ENCODE data around the gene KIF19. TPM values are rescaled to one million over a fixed set of nuclear protein-coding genes. Genes with fewer than 3 reads are reported as not detected.
A peak's percentile ranks its signal among the peaks of the same experiment; 100 is the strongest.

KIF19 gene
- total and polyA plus RNA-seq, 5 donors: 0.14 to 0.88 (median 0.25) TPM

DNA sequence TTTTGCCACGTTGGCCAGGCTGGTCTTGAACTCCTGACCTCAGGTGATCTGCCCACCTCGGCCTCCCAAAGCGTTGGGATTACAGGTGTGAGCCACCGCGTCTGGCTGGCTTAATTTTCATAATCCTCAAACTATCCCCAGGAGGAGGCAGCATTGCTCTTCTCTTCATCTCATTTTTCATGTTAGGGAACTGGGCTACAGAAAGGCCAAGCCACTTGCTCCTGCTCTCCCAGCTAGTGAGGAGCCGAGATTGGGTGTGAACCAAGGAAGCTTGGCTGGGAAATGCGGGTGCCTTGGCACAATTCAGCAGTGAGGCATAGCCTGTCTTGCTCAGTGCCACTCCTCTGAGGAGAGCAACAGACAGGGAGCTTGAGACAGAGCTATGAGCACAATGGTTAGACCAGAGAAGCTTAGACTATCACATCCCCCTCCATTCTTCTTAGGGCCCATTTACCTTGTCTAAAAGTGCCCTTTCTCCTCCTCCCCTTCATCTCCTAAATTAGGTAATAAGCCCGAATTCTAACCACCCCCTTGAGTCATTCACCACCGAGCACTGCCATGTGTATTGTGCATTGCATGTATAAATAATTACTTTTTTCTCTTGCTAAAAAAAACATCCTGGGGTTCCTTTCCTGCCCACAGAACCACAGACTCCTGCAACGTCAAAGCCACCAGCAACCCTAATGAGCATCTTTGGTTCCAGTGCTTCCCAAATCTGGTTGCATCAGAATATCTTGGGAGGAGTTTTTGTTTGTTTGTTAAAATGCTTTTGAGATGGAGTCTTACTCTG is 20.0 kb upstream of the KIF19 start:
- Histone ChIP-seq H3K27me3 (ENCODE audit: control insufficient read depth, insufficient read depth) (no peaks in the 10 kb centered on the region), H3K4me3 (ENCODE audit: low read length) (no peak overlapping the region), H3K9me3 (ENCODE audit: control insufficient read depth, low read length) (no peaks in the 10 kb centered on the region), H3K4me1 (ENCODE audit: control insufficient read depth, insufficient read depth, low read length) (no peaks in the 10 kb centered on the region), H3K27ac (ENCODE audit: low read length) (no peak overlapping the region)
- 61% methylated on average over 10 of the region's 10 CpGs for WGBS
- no peak for ATAC-seq
- intact Hi-C loops (cut with DNase I): loop anchor here in 3 of 4 donors (5.0 to 10.0 kb wide), 2 partner anchors 46 to 149 kb away; no protein-coding TSS in a partner anchor
- peak in 1 of 3 donors; percentile 6 for DNase-seq

GRCh38 chr17:74307984-74308773 is 17.8 kb upstream of the KIF19 start:
- Histone ChIP-seq H3K4me3 (ENCODE audit: low read length) (no peak overlapping the region), H3K4me1 (ENCODE audit: control insufficient read depth, insufficient read depth, low read length) (no peaks in the 10 kb centered on the region), H3K9me3 (ENCODE audit: control insufficient read depth, low read length) (peaks cover 2% of the 10 kb centered on the region), H3K27me3 (ENCODE audit: control insufficient read depth, insufficient read depth) (no peaks in the 10 kb centered on the region), H3K27ac (ENCODE audit: low read length) (no peak overlapping the region)
- ATAC-seq (peak; percentile 82 to 92), DNase-seq (peak; percentile 71 to 86 (median 84))
- WGBS: 41% methylated on average over 15 of the region's 15 CpGs
- intact Hi-C loops (cut with DNase I): loop anchor here in 3 of 4 donors (5.0 to 10.0 kb wide), 2 partner anchors 44 to 147 kb away; no protein-coding TSS in a partner anchor

DNA sequence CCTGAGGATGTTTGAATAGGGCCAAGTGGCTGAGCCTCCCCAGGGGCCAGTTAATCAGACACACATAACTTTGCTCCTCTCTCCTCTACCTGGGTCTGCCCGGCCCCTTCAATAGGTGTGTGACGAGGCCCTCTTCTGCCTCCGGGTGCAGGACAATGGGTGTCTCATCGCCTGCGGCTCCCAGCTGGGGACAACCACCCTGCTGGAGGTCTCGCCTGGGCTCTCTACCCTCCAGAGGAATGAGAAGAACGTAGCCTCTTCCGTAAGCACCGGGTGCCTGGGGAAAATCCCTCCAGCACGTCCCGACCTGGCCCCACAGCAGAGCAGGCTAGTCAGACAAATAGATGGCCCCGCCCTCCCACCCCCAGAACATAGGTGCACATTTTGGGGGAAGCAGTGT is 16.1 kb upstream of the KIF19 start:
- H3K4me3 ChIP-seq (ENCODE audit: low read length): no peak overlapping the region
- WGBS: 77% methylated on average over 12 of the region's 12 CpGs
- ATAC-seq (no peak), DNase-seq (no peak)
- no peaks in the 10 kb centered on the region for H3K4me1 ChIP-seq (ENCODE audit: control insufficient read depth, insufficient read depth, low read length)
- H3K27me3 ChIP-seq (ENCODE audit: control insufficient read depth, insufficient read depth): no peaks in the 10 kb centered on the region
- intact Hi-C loops (cut with DNase I): loop anchor here in 3 of 4 donors (5.0 to 10.0 kb wide), 2 partner anchors 42 to 145 kb away; no protein-coding TSS in a partner anchor
- H3K27ac ChIP-seq (ENCODE audit: low read length): no peak overlapping the region
- peaks cover 2% of the 10 kb centered on the region for H3K9me3 ChIP-seq (ENCODE audit: control insufficient read depth, low read length)

- intact Hi-C loops (cut with DNase I): no loop called here
- DNase-seq (no peak), ATAC-seq (no peak)
- no peak overlapping the region for H3K4me3 ChIP-seq (ENCODE audit: low read length)
- H3K27ac ChIP-seq (ENCODE audit: low read length): no peak overlapping the region
- 90% methylated on average over 15 of the region's 15 CpGs for WGBS
- no peaks in the 10 kb centered on the region for H3K27me3 ChIP-seq (ENCODE audit: control insufficient read depth, insufficient read depth)
- peaks cover 2% of the 10 kb centered on the region for H3K9me3 ChIP-seq (ENCODE audit: control insufficient read depth, low read length)
- H3K4me1 ChIP-seq (ENCODE audit: control insufficient read depth, insufficient read depth, low read length): no peaks in the 10 kb centered on the region
These were observed 11.1 kb upstream of the KIF19 start for GRCh38 chr17:74314877-74315276.

DNA sequence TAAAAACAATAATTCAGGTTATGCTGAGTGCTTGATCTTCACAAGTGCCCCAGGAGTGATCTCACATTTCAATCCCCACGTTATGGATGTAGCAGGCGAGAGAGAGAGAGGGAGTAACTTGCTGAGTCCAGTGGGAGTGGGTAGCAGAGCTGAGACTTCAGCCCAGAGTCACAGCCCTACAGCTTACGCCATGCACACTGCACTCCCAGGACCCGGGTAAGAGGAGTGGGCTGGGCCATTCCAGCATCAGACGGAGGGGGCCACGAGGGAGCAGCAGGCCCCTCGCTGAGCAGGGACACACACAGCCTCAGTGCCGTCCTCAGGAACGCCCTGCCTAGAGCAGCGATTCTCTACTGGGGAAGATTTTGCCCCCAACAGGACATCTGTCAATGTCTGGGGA is 9.8 kb upstream of the KIF19 start:
- H3K27ac ChIP-seq (ENCODE audit: low read length): no peak overlapping the region
- H3K4me1 ChIP-seq (ENCODE audit: control insufficient read depth, insufficient read depth, low read length): no peaks in the 10 kb centered on the region
- no peak for ATAC-seq
- WGBS: 59% methylated on average over 10 of the region's 10 CpGs
- H3K27me3 ChIP-seq (ENCODE audit: control insufficient read depth, insufficient read depth): no peaks in the 10 kb centered on the region
- peaks cover 2% of the 10 kb centered on the region for H3K9me3 ChIP-seq (ENCODE audit: control insufficient read depth, low read length)
- H3K4me3 ChIP-seq (ENCODE audit: low read length): no peak overlapping the region
- DNase-seq: no peak
- intact Hi-C loops (cut with DNase I): no loop called here

DNA sequence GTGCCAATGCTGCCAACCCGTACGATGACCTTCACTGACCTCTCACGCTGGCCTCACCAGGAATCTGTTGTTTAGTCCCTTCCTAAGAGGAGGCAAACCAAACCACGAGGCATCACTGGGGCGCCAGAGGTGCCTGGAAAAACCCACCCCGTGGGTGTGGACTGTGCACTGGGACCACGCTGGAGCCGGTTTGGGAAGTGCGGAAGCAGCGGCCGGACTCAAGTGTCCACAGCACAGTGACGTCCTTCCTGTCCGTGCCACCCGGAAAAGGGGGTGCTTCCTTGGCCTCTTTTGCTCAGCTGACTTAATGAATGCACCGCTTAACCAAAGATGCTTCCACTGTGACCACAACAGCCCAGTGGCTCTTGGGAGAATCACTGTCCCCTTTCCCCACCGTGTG is 9.0 kb upstream of the KIF19 start:
- WGBS: 67% methylated on average over 16 of the region's 16 CpGs

GRCh38 chr17:74318391-74318790 is 7.6 kb upstream of the KIF19 start:
- H3K27me3 ChIP-seq (ENCODE audit: control insufficient read depth, insufficient read depth): no peaks in the 10 kb centered on the region
- intact Hi-C loops (cut with DNase I): no loop called here
- DNase-seq (no peak), ATAC-seq (no peak)
- H3K9me3 ChIP-seq (ENCODE audit: control insufficient read depth, low read length): no peaks in the 10 kb centered on the region
- H3K4me1 ChIP-seq (ENCODE audit: control insufficient read depth, insufficient read depth, low read length): no peaks in the 10 kb centered on the region
- H3K27ac ChIP-seq (ENCODE audit: low read length): no peak overlapping the region
- 92% methylated on average over 10 of the region's 10 CpGs for WGBS
- no peak overlapping the region for H3K4me3 ChIP-seq (ENCODE audit: low read length)

More for the DNA sequence above, 9.0 kb upstream of the KIF19 start:
- H3K4me3 ChIP-seq (ENCODE audit: low read length): no peak overlapping the region
- no peak overlapping the region for H3K27ac ChIP-seq (ENCODE audit: low read length)
- ATAC-seq: peak; percentile 8 to 38
- H3K27me3 ChIP-seq (ENCODE audit: control insufficient read depth, insufficient read depth): no peaks in the 10 kb centered on the region
- H3K9me3 ChIP-seq (ENCODE audit: control insufficient read depth, low read length): peaks cover 2% of the 10 kb centered on the region
- H3K4me1 ChIP-seq (ENCODE audit: control insufficient read depth, insufficient read depth, low read length): no peaks in the 10 kb centered on the region
- no peak for DNase-seq
- intact Hi-C loops (cut with DNase I): no loop called here

- Histone ChIP-seq H3K27ac (ENCODE audit: low read length) (no peak overlapping the region), H3K4me1 (ENCODE audit: control insufficient read depth, insufficient read depth, low read length) (no peaks in the 10 kb centered on the region)
- 92% methylated on average over 6 of the region's 6 CpGs for WGBS
These were observed 1.5 kb upstream of the KIF19 start for GRCh38 chr17:74324521-74324920.

DNA sequence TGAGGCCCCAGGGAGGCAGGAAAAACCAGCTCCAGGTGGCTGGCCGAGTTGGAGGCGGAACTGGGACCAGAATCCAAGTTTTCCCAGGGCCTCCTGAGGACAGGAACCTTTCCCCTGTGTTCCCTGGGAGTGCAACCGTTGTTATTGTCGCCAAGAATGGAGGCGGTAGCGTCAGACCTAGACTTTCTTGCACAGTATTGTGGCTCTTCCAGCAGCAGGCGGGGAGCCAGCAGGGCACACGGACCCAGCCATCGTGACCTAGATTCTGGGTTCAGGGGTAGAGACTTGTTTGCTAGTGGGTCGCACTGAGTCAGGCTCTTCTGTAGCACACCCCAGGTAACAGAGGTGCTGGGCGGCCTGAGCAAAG is 667 bp upstream of the KIF19 start:
- intact Hi-C loops (cut with DNase I): no loop called here
- Histone ChIP-seq H3K4me1 (ENCODE audit: control insufficient read depth, insufficient read depth, low read length) (no peaks in the 10 kb centered on the region), H3K9me3 (ENCODE audit: control insufficient read depth, low read length) (no peaks in the 10 kb centered on the region), H3K27ac (ENCODE audit: low read length) (no peak overlapping the region), H3K27me3 (ENCODE audit: control insufficient read depth, insufficient read depth) (no peaks in the 10 kb centered on the region), H3K4me3 (ENCODE audit: low read length) (no peak overlapping the region)
- WGBS: 24% methylated on average over 11 of the region's 11 CpGs
- peak in 2 of 3 donors; percentile 46 to 64 for DNase-seq
- peak; percentile 45 to 49 for ATAC-seq

More at GRCh38 chr17:74324521-74324920, 1.5 kb upstream of the KIF19 start:
- ATAC-seq: no peak
- H3K4me3 ChIP-seq (ENCODE audit: low read length): no peak overlapping the region
- intact Hi-C loops (cut with DNase I): no loop called here
- DNase-seq: no peak
- H3K27me3 ChIP-seq (ENCODE audit: control insufficient read depth, insufficient read depth): no peaks in the 10 kb centered on the region
- H3K9me3 ChIP-seq (ENCODE audit: control insufficient read depth, low read length): no peaks in the 10 kb centered on the region

DNA sequence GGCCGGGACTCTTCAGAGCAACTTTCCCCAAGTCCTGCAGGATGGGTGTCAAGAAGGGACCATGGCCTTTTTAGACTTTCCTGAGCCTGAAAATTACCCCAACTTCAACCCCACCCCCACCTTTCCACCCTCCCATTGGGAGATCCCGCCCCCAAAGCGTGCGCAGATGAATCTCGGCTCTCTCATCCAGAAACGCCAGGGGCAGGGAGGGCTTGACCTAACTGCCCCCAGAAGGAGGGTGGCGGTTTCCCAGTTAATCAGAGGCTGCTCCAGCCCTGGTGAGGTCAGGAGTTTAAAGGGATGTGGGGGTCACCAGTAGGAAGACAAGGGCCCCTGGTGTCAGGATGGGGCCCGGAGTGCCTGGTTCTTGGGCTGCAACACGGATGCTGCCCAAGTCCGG is 480 bp downstream of the KIF19 start:
- intact Hi-C loops (cut with DNase I): no loop called here
- DNase-seq (no peak), ATAC-seq (no peak)
- peak overlapping the region; percentile 26 for H3K4me3 ChIP-seq (ENCODE audit: low read length)
- no peaks in the 10 kb centered on the region for H3K27me3 ChIP-seq (ENCODE audit: control insufficient read depth, insufficient read depth)
- H3K9me3 ChIP-seq (ENCODE audit: control insufficient read depth, low read length): no peaks in the 10 kb centered on the region
- no peaks in the 10 kb centered on the region for H3K4me1 ChIP-seq (ENCODE audit: control insufficient read depth, insufficient read depth, low read length)
- no peak overlapping the region for H3K27ac ChIP-seq (ENCODE audit: low read length)
- WGBS: 34% methylated on average over 10 of the region's 10 CpGs

GRCh38 chr17:74328487-74328886 is 2.5 kb downstream of the KIF19 start:
- DNase-seq: no peak
- H3K9me3 ChIP-seq (ENCODE audit: control insufficient read depth, low read length): no peaks in the 10 kb centered on the region
- H3K27ac ChIP-seq (ENCODE audit: low read length): no peak overlapping the region
- no peaks in the 10 kb centered on the region for H3K27me3 ChIP-seq (ENCODE audit: control insufficient read depth, insufficient read depth)
- no peaks in the 10 kb centered on the region for H3K4me1 ChIP-seq (ENCODE audit: control insufficient read depth, insufficient read depth, low read length)
- no peak overlapping the region for H3K4me3 ChIP-seq (ENCODE audit: low read length)
- ATAC-seq: no peak
- intact Hi-C loops (cut with DNase I): no loop called here
- WGBS: 98% methylated on average over 3 of the region's 3 CpGs

Measured in right cardiac atrium (tissue), 5 donors.